Progenitor cell of endocrine pancreas (in vitro differentiated cells): ENCODE measurements around the gene STRADA. TPM values are rescaled to one million over a fixed set of nuclear protein-coding genes. Genes with fewer than 3 reads are reported as not detected.

ENCODE experiments used
- DNase-seq: peaks from one replicate; pipeline ENCODE4 v3.0.0; 2021; ENCODE audit warnings: low spot score; ENCODE audit not compliant: unreplicated experiment
- H3K27ac Mint-ChIP-seq: 2 replicates; pipeline ENCODE4 v1.8.0; 2021; ENCODE audit warnings: mild to moderate bottlenecking, moderate library complexity, mixed read lengths
- H3K27me3 Mint-ChIP-seq: 2 replicates; pipeline ENCODE4 v1.8.0; 2021; ENCODE audit warnings: mixed read lengths
- H3K36me3 Mint-ChIP-seq: 2 replicates; pipeline ENCODE4 v1.8.0; 2022; ENCODE audit warnings: mixed read lengths; ENCODE audit not compliant: insufficient read depth
- H3K4me1 Mint-ChIP-seq: 2 replicates; pipeline ENCODE4 v1.8.0; 2021; ENCODE audit warnings: low read depth, mixed read lengths
- H3K4me3 Mint-ChIP-seq: 2 replicates; pipeline ENCODE4 v1.8.0; 2021; ENCODE audit warnings: low read depth, mild to moderate bottlenecking, moderate library complexity, mixed read lengths
- H3K9me3 Mint-ChIP-seq: 2 replicates; pipeline ENCODE4 v1.8.0; 2021; ENCODE audit warnings: low read depth, mixed read lengths
- CTCF ChIP-seq: fragments of 200-600 bp; sonication (generic); IDR thresholded peaks from one replicate; pipeline ENCODE4 v1.5.0; 2021; ENCODE audit warnings: antibody characterized with exemption, mild to moderate bottlenecking; ENCODE audit not compliant: unreplicated experiment
- total RNA-seq: library from RNA; stranded (reverse); gene quantifications from 2 replicates; pipeline ENCODE4 v1.2.1, GENCODE V29; 2021

The STRADA gene
- total RNA-seq, 1 donor from 2014 or later: 49.7 TPM

- Mint-ChIP-seq H3K4me3 (no peak overlapping the region), H3K27ac (no peak overlapping the region), H3K36me3 (peaks cover 3% of the 10 kb centered on the region), H3K27me3 (no peaks in the 10 kb centered on the region), H3K4me1 (peaks cover 2% of the 10 kb centered on the region), H3K9me3 (no peaks in the 10 kb centered on the region)
- TF ChIP-seq CTCF: no peak
- no peak for DNase-seq
These were observed 26.9 kb downstream of the STRADA start for GRCh38 chr17:63714550-63715277.

- no peaks in the 10 kb centered on the region for H3K27me3 Mint-ChIP-seq
- H3K9me3 Mint-ChIP-seq: no peaks in the 10 kb centered on the region
- H3K4me3 Mint-ChIP-seq: no peak overlapping the region
- no peak for TF ChIP-seq CTCF
- H3K27ac Mint-ChIP-seq: no peak overlapping the region
- no peaks in the 10 kb centered on the region for H3K4me1 Mint-ChIP-seq
- H3K36me3 Mint-ChIP-seq: peaks cover 13% of the 10 kb centered on the region
- DNase-seq: no peak
These were observed 32.5 kb downstream of the STRADA start for GRCh38 chr17:63709110-63709509.

- Mint-ChIP-seq H3K36me3 (peaks cover 14% of the 10 kb centered on the region), H3K9me3 (no peaks in the 10 kb centered on the region), H3K27me3 (no peaks in the 10 kb centered on the region), H3K27ac (no peak overlapping the region), H3K4me1 (peaks cover 6% of the 10 kb centered on the region), H3K4me3 (no peak overlapping the region)
- no peak for DNase-seq
- no peak for TF ChIP-seq CTCF
These were observed 34.4 kb downstream of the STRADA start for GRCh38 chr17:63707151-63707550.

DNA sequence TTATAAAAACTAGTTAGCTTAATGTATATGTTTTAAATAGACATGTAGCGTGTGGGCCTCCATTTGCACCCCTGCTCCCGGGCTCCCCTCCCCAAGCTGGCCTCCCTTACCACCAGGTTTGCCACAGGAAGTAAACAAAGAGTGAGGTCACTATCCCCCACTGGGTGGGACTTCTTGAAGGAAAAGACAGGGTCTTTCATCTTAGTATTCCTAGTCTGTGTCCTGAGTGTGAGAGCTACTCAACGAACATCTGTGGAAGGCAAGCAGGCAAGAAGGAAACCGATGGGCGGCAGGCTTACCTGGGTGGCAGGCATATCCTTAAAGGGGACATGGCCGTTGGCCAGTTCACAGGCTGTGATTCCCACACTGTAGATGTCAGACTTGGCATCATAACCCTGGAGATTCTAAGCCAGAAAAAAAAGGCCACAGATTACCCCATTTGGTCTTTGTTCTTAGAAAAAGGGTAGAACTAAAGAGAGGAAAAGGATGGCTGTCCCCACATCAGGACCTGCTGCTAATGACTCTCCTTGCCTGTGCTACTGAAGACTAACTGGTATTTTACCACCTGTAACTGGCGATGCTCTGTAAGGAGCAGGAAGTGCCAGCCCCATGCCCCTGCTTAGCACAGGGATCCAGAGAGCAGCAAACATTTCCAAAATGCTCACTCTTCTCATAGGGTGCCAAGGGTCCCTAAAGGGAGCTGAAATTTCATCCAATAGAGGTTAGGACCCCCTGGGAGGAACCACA lies 35.1 kb downstream of the STRADA start:
- H3K27ac Mint-ChIP-seq: no peak overlapping the region
- no peaks in the 10 kb centered on the region for H3K27me3 Mint-ChIP-seq
- no peaks in the 10 kb centered on the region for H3K9me3 Mint-ChIP-seq
- peaks cover 14% of the 10 kb centered on the region for H3K36me3 Mint-ChIP-seq
- no peak for TF ChIP-seq CTCF
- no peak overlapping the region for H3K4me3 Mint-ChIP-seq
- H3K4me1 Mint-ChIP-seq: peaks cover 6% of the 10 kb centered on the region
- DNase-seq: no peak

- no peak for TF ChIP-seq CTCF
- H3K27me3 Mint-ChIP-seq: no peaks in the 10 kb centered on the region
- H3K4me1 Mint-ChIP-seq: peaks cover 11% of the 10 kb centered on the region
- no peaks in the 10 kb centered on the region for H3K9me3 Mint-ChIP-seq
- H3K4me3 Mint-ChIP-seq: no peak overlapping the region
- peak overlapping the region; percentile 47 for H3K27ac Mint-ChIP-seq
- peaks cover 14% of the 10 kb centered on the region for H3K36me3 Mint-ChIP-seq
- DNase-seq: no peak
These were observed 35.9 kb downstream of the STRADA start for GRCh38 chr17:63705657-63706056.
